Measurements from ENCODE around the gene ESYT2.
"Not testable (repeated sequence)": the region's sequence is repeated elsewhere in the genome, so short reads cannot be mapped to it uniquely, and the experiment has no call there.

- TF ChIP-seq YY1, REST, ZNF704, ZNF350, CTCF (tag by site-specific recombination; IDR thresholded peaks at IDR 0.05): not testable (repeated sequence)
Observed at GRCh38 chr7:158703679-158704523, 125.4 kb downstream of the ESYT2 start.
